ENCODE results near the gene TVP23A.

Gene TVP23A

GRCh38 chr16:10740000-10740844 lies 78.4 kb downstream of the TVP23A start:
- H3K27me3 ChIP-seq = no peaks in the 10 kb centered on the region
- TF ChIP-seq CTCF (IDR thresholded peaks at IDR 0.05) = no peak
- no peaks in the 10 kb centered on the region for H3K9me3 ChIP-seq
- no peak overlapping the region for H3K27ac ChIP-seq
- no peak overlapping the region for H3K4me3 ChIP-seq (ENCODE audit: low read depth in 1 of 2, low read length in 1 of 2)
- no peaks in the 10 kb centered on the region for H3K36me3 ChIP-seq
- peaks cover 13 to 20% of the 10 kb centered on the region in 2 experiments for H3K4me1 ChIP-seq (ENCODE audit: control insufficient read depth in 1 of 2, insufficient read depth in 1 of 2, low read depth in 1 of 2, low read length in 1 of 2)

DNA sequence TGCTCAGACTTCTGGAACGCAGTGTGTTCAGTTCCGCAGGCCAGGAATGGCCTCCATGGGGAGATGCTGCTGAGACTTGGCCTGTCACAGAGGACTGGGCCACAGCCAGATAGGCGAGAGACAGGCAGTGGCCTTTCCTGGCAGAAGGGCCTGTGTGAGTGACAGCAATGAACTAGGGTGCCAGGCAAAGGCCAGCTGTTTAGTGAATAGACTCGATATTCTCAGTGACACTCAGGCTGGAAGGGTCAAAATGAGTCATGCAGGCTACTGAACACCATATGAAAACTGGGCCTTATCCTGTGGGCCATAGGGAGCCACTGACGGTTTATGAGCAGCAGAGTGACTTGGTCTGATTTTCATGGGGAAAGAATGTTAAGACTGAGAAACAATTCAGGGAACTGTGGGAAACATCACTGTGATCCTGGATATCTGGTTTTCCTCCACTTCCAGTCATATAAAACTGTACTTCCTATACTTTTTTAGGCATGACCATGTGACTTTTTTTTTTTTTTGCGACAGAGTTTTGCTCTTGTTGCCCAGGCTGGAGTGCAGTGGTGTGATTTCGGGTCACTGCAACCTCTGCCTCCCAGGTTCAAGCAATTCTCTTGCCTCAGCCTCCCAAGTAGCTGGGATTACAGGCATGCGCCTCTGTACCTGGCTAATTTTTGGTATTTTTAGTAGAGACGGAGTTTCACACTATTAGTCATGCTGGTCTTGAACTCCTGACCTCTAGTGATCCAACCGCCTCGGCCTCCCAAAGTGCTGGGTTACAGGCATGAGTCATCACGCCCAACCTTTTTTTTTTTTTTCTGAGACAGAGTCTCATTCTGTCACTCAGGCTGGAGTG lies 80.1 kb downstream of the TVP23A start:
- Histone ChIP-seq H3K36me3 (no peaks in the 10 kb centered on the region), H3K27me3 (no peaks in the 10 kb centered on the region), H3K4me1 (ENCODE audit: control insufficient read depth in 1 of 2, insufficient read depth in 1 of 2, low read depth in 1 of 2, low read length in 1 of 2) (peaks cover 7 to 8% of the 10 kb centered on the region in 2 experiments), H3K9me3 (no peaks in the 10 kb centered on the region), H3K4me3 (ENCODE audit: low read depth in 1 of 2, low read length in 1 of 2) (no peak overlapping the region), H3K27ac (no peak overlapping the region)
- TF ChIP-seq CTCF (IDR thresholded peaks at IDR 0.05) = no peak

GRCh38 chr16:10737068-10737625 lies 81.4 kb downstream of the TVP23A start:
- no peak overlapping the region for H3K27ac ChIP-seq
- TF ChIP-seq CTCF (IDR thresholded peaks at IDR 0.05) = peak; percentile 88
- H3K27me3 ChIP-seq = no peaks in the 10 kb centered on the region
- no peaks in the 10 kb centered on the region for H3K36me3 ChIP-seq
- H3K4me3 ChIP-seq (ENCODE audit: low read depth in 1 of 2, low read length in 1 of 2) = no peak overlapping the region
- H3K9me3 ChIP-seq = no peaks in the 10 kb centered on the region
- peaks cover 3 to 4% of the 10 kb centered on the region in 2 experiments for H3K4me1 ChIP-seq (ENCODE audit: control insufficient read depth in 1 of 2, insufficient read depth in 1 of 2, low read depth in 1 of 2, low read length in 1 of 2)

DNA sequence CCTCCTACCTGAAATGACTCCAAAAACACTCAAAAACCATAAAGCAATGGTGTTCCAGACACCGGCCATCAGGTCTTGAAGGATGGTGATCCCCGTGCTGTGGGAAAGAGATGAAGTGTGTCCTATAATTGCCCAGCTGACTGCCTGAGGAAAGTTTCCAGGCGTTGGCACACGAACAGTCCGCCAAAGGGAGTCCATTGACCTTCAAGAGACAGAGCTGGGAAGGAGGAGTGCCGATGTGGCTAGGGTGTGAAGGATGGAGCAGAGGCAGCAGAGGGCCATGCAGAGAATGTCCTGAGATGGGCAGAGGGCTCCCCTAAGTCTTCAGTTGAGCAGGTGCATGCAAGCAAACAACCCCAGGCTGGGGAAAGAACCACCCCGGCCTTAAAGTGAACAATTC lies 86.8 kb downstream of the TVP23A start:
- no peaks in the 10 kb centered on the region for H3K4me1 ChIP-seq (ENCODE audit: control insufficient read depth in 1 of 2, insufficient read depth in 1 of 2, low read depth in 1 of 2, low read length in 1 of 2)
- no peak overlapping the region for H3K4me3 ChIP-seq (ENCODE audit: low read depth in 1 of 2, low read length in 1 of 2)
- H3K27me3 ChIP-seq = no peaks in the 10 kb centered on the region
- H3K36me3 ChIP-seq = no peaks in the 10 kb centered on the region
- no peaks in the 10 kb centered on the region for H3K9me3 ChIP-seq
- no peak overlapping the region for H3K27ac ChIP-seq
- TF ChIP-seq CTCF (IDR thresholded peaks at IDR 0.05) = no peak

DNA sequence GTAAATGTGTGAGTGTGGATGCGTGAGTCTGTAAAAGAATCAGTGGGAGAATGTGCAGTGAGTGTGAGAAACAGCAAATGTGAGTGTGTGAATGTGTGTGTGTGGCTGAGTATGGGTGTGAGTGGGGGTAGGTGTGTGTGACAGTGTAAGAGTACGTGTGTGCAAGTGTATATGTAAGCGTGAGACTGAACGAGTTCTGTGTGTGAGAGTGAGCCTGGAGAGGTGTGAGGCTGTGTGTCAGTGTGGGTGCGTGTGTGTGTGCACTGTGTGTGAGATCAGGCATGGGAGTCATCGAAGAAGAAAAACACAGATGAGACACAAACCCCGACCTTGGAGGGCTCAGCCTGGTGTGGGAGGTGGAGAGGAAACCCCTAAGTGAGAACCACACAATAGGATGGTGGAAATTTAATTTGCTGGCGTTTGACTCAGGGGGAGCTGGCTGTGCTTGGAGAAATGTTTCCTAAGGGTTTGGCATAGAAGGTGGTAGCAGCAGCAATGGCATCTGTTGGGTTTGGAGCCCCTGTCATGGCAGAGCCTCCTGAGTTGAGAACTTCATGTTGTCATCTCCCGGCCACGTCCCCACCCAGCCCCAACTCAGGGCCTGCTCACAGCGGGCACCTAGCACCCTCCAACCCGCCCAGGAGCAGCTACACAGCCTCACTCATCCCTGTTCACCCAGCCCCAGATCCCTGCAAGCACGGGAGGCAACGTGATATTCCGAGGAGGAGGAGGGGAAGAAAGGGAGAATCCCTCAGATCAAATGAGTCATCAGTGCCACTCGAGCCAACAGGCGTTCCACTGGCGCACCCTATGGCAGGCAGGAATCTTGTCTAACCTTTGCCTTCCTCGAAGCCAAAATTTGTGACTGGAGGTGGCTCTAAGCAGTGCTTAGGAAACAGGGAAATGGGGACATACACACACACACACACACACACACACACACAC lies 89.2 kb downstream of the TVP23A start:
- H3K27me3 ChIP-seq = no peaks in the 10 kb centered on the region
- no peak overlapping the region for H3K4me3 ChIP-seq (ENCODE audit: low read depth in 1 of 2, low read length in 1 of 2)
- H3K4me1 ChIP-seq (ENCODE audit: control insufficient read depth in 1 of 2, insufficient read depth in 1 of 2, low read depth in 1 of 2, low read length in 1 of 2) = no peaks in the 10 kb centered on the region
- TF ChIP-seq CTCF (IDR thresholded peaks at IDR 0.05) = no peak
- no peaks in the 10 kb centered on the region for H3K36me3 ChIP-seq
- no peak overlapping the region for H3K27ac ChIP-seq
- H3K9me3 ChIP-seq = no peaks in the 10 kb centered on the region
